Measurements from ENCODE around the gene INO80B. TPM values are rescaled to one million over a fixed set of nuclear protein-coding genes. Genes with fewer than 3 reads are reported as not detected.

INO80B gene
- total RNA-seq, result 22.7 TPM

GRCh38 chr2:74454654-74455511 lies at the start of gene INO80B:
Gene INO80B (plus strand): TSS chr2:74455087. CDS start chr2:74455117, 30 bp downstream.

GRCh38 chr2:74421221-74421870 lies 33.5 kb upstream of the INO80B start, which contains the start of the genes C2orf81 and WDR54:
Gene C2orf81 (minus strand): TSS chr2:74421619. CDS start chr2:74421560, 59 bp downstream.
Gene WDR54 (plus strand): TSS chr2:74421730. CDS start chr2:74422154, 424 bp downstream.

GRCh38 chr2:74441690-74442482 lies 13.0 kb upstream of the INO80B start, which contains the start of gene RTKN:
Gene RTKN (minus strand): TSS chr2:74441937. CDS start chr2:74441816, 121 bp downstream.

GRCh38 chr2:74458132-74458937 lies 3.4 kb downstream of the INO80B start, which contains the start of gene WBP1:
Gene WBP1 (plus strand): TSS chr2:74458438. CDS start chr2:74458603, 165 bp downstream.

GRCh38 chr2:74472086-74472944 lies 17.4 kb downstream of the INO80B start, which contains the start of gene MRPL53:
Gene MRPL53 (minus strand): TSS chr2:74472680. CDS start chr2:74472660, 20 bp downstream.

GRCh38 chr2:74482801-74483674 lies 28.2 kb downstream of the INO80B start, which contains the start of the genes CCDC142 and TTC31:
Gene CCDC142 (minus strand): TSS chr2:74482998. CDS start chr2:74482837, 161 bp downstream.
Gene TTC31 (plus strand): TSS chr2:74483081. CDS start chr2:74483096, 15 bp downstream.

GRCh38 chr2:74499267-74499939 lies 44.5 kb downstream of the INO80B start, which contains the start of gene LBX2:
Gene LBX2 (minus strand): TSS chr2:74499603. CDS start chr2:74499537, 66 bp downstream.

GRCh38 chr2:74507145-74507925 lies 52.4 kb downstream of the INO80B start, which contains the start of gene PCGF1:
Gene PCGF1 (minus strand): TSS chr2:74507695. CDS start chr2:74507668, 27 bp downstream.

Other genes starting within 250 kb of the INO80B start
- 8.4 TPM for gene SLC4A5, start 111.7 kb upstream of the INO80B start, total RNA-seq
- 111 TPM for gene DCTN1, start 74.8 kb upstream of the INO80B start, total RNA-seq
- gene C2orf81, start 33.5 kb upstream of the INO80B start, total RNA-seq, result 3.7 TPM
- gene WDR54, start 33.4 kb upstream of the INO80B start, total RNA-seq, result 20.8 TPM
- gene RTKN, start 13.2 kb upstream of the INO80B start, total RNA-seq, result 55.7 TPM
- gene WBP1, start 3.4 kb downstream of the INO80B start, total RNA-seq, result 59.0 TPM
- gene MOGS, start 10.3 kb downstream of the INO80B start, total RNA-seq, result 48.1 TPM
- gene MRPL53, start 17.6 kb downstream of the INO80B start, total RNA-seq, result 38.5 TPM
- 31.2 TPM for gene CCDC142, start 27.9 kb downstream of the INO80B start, total RNA-seq
- 28.2 TPM for gene TTC31, start 28.0 kb downstream of the INO80B start, total RNA-seq
- 1.1 TPM for gene LBX2, start 44.5 kb downstream of the INO80B start, total RNA-seq
- 8.9 TPM for gene PCGF1, start 52.6 kb downstream of the INO80B start, total RNA-seq
- not detected for gene TLX2, start 59.4 kb downstream of the INO80B start, total RNA-seq
- not detected for gene DQX1, start 71.1 kb downstream of the INO80B start, total RNA-seq
- gene AUP1, start 74.6 kb downstream of the INO80B start, total RNA-seq, result 68.7 TPM
- gene HTRA2, start 74.8 kb downstream of the INO80B start, total RNA-seq, result 33.0 TPM
- gene LOXL3, start 98.9 kb downstream of the INO80B start, total RNA-seq, result 10.0 TPM
- 10.5 TPM for gene DOK1, start 99.6 kb downstream of the INO80B start, total RNA-seq
- gene M1AP, start 193.2 kb downstream of the INO80B start, total RNA-seq, result 0.47 TPM
- gene SEMA4F, start 199.2 kb downstream of the INO80B start, total RNA-seq, result 4.0 TPM